Neural cell (in vitro differentiated cells): ENCODE data around the gene RAP1GAP2.

Experiments
- CTCF ChIP-seq: fragments of 450-650 bp; IDR thresholded peaks from 2 replicates; pipeline ENCODE4 v1.5.1; 2014; ENCODE audit warnings: antibody characterized with exemption, mild to moderate bottlenecking, moderate library complexity; ENCODE audit not compliant: poor library complexity, severe bottlenecking
- EP300 ChIP-seq: fragments of 450-650 bp; conservative IDR thresholded peaks from 2 replicates; pipeline ENCODE4 v1.6.1; 2014; ENCODE audit warnings: antibody characterized with exemption, mild to moderate bottlenecking, moderate library complexity; ENCODE audit not compliant: poor library complexity, severe bottlenecking
- EZH2 ChIP-seq: fragments of 200-600, 300-800 bp; shearing (Covaris generic), sonication (generic); IDR thresholded peaks from 2 replicates; pipeline ENCODE4 v1.6.1; 2014; ENCODE audit warnings: antibody characterized with exemption, low read length, borderline replicate concordance, mild to moderate bottlenecking; ENCODE audit not compliant: insufficient read depth, poor library complexity, severe bottlenecking
- TAF1 ChIP-seq: IDR thresholded peaks from 2 replicates; pipeline ENCODE4 v1.6.1; 2012; ENCODE audit warnings: low read depth

GRCh38 chr17:3008336-3009288 is 212.4 kb downstream of the RAP1GAP2 start:
- TF ChIP-seq CTCF = no peak
- TF ChIP-seq EZH2 = no peak
- no peak for TF ChIP-seq TAF1
- no peak for TF ChIP-seq EP300
